Measurements from ENCODE around the gene TUNAR. TPM values are rescaled to one million over a fixed set of nuclear protein-coding genes. Genes with fewer than 3 reads are reported as not detected.

The TUNAR gene
- total RNA-seq, 1 experiment from 2014 or later, result not detected

DNA sequence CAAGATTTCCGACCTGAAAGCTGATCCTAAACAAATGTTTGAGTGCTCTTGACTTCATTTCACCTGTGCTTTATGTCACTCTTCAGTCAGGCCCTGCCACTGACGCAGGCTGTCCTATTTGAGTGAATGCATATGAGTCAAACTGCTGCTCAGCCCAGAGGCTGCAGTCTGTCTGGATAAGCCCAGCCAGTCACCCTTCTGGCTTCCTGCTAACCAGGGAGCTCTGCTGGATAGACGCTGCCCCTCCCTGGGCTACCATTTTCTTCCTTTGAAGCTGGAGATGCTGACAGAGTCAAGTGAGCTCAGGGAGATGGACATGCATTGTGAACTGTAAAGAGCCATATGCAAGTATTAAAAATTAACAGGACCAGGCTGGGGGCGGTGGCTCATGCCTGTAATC, 5.1 kb upstream of the TUNAR start:
- Histone ChIP-seq H2AFZ (no peak overlapping the region), H3K4me1 (replicated peaks; ENCODE audit: insufficient read depth) (no peaks in the 10 kb centered on the region), H3F3A (ENCODE audit: insufficient read depth, low read depth) (no peaks in the 10 kb centered on the region), H3K79me2 (ENCODE audit: low read depth) (no peaks in the 10 kb centered on the region), H3K9me2 (ENCODE audit: insufficient read depth) (no peaks in the 10 kb centered on the region), H3K9me3 (ENCODE audit: insufficient read depth, low read depth) (no peaks in the 10 kb centered on the region), H3K4me2 (no peak overlapping the region), H3K36me3 (ENCODE audit: low read depth) (no peaks in the 10 kb centered on the region), H3K4me3 (no peak overlapping the region), H4K20me1 (ENCODE audit: insufficient read depth) (no peaks in the 10 kb centered on the region), H3K27me3 (ENCODE audit: insufficient read depth, low read depth) (peaks cover 11% of the 10 kb centered on the region; the same call in 1 of the 2 replicates), H3K27ac (no peak overlapping the region)
- DNase-seq, result no peak
- intact Hi-C loops (cut with micrococcal nuclease; ENCODE audit: unreplicated experiment), result no loop called here
- TF ChIP-seq, protein P1, sequence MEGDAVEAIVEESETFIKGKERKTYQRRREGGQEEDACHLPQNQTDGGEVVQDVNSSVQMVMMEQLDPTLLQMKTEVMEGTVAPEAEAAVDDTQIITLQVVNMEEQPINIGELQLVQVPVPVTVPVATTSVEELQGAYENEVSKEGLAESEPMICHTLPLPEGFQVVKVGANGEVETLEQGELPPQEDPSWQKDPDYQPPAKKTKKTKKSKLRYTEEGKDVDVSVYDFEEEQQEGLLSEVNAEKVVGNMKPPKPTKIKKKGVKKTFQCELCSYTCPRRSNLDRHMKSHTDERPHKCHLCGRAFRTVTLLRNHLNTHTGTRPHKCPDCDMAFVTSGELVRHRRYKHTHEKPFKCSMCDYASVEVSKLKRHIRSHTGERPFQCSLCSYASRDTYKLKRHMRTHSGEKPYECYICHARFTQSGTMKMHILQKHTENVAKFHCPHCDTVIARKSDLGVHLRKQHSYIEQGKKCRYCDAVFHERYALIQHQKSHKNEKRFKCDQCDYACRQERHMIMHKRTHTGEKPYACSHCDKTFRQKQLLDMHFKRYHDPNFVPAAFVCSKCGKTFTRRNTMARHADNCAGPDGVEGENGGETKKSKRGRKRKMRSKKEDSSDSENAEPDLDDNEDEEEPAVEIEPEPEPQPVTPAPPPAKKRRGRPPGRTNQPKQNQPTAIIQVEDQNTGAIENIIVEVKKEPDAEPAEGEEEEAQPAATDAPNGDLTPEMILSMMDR (conservative IDR thresholded peaks at IDR 0.05), result no peak
- TF ChIP-seq EZH2 (IDR thresholded peaks at IDR 0.05; ENCODE audit: low read depth), result no peak
- CTCF ChIA-PET, result no interaction called here
- no TSS peak for BruUV-seq (replicated peaks)
- POLR2A ChIA-PET (ENCODE audit: unreplicated experiment), result no interaction called here

DNA sequence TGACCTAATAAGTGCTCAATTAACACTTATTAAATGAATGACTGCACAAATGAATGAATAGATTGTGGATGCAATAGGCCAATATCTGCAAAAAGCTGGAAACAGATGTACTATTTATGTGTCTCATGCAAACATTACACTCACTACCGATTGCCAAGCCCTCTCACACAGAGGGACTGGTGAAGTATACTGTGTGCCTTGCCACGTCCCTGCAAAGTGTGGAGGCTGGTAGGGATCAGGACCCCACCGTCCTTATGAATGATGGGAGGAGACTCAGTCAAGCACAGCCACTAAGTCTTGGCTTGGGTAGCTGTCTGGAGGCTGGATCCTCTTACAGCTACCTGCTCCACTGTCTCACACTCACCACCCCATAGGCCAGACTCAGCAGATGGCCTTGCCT, 3.9 kb upstream of the TUNAR start:
- Histone ChIP-seq H4K20me1 (ENCODE audit: insufficient read depth) (no peaks in the 10 kb centered on the region), H3K4me2 (no peak overlapping the region), H3K4me3 (no peak overlapping the region), H3K36me3 (ENCODE audit: low read depth) (no peaks in the 10 kb centered on the region), H3K79me2 (ENCODE audit: low read depth) (no peaks in the 10 kb centered on the region), H2AFZ (no peak overlapping the region), H3K4me1 (replicated peaks; ENCODE audit: insufficient read depth) (no peaks in the 10 kb centered on the region), H3F3A (ENCODE audit: insufficient read depth, low read depth) (no peaks in the 10 kb centered on the region), H3K9me2 (ENCODE audit: insufficient read depth) (no peaks in the 10 kb centered on the region), H3K9me3 (ENCODE audit: insufficient read depth, low read depth) (no peaks in the 10 kb centered on the region), H3K27me3 (ENCODE audit: insufficient read depth, low read depth) (peaks cover 9% of the 10 kb centered on the region), H3K27ac (no peak overlapping the region)
- intact Hi-C loops (cut with micrococcal nuclease; ENCODE audit: unreplicated experiment), result no loop called here
- no peak for DNase-seq
- TF ChIP-seq EZH2 (IDR thresholded peaks at IDR 0.05; ENCODE audit: low read depth), result no peak
- TF ChIP-seq, protein P1 (conservative IDR thresholded peaks at IDR 0.05), result no peak
- ChIA-PET POLR2A (ENCODE audit: unreplicated experiment) (no interaction called here), CTCF (no interaction called here)
- no TSS peak for BruUV-seq (replicated peaks)

DNA sequence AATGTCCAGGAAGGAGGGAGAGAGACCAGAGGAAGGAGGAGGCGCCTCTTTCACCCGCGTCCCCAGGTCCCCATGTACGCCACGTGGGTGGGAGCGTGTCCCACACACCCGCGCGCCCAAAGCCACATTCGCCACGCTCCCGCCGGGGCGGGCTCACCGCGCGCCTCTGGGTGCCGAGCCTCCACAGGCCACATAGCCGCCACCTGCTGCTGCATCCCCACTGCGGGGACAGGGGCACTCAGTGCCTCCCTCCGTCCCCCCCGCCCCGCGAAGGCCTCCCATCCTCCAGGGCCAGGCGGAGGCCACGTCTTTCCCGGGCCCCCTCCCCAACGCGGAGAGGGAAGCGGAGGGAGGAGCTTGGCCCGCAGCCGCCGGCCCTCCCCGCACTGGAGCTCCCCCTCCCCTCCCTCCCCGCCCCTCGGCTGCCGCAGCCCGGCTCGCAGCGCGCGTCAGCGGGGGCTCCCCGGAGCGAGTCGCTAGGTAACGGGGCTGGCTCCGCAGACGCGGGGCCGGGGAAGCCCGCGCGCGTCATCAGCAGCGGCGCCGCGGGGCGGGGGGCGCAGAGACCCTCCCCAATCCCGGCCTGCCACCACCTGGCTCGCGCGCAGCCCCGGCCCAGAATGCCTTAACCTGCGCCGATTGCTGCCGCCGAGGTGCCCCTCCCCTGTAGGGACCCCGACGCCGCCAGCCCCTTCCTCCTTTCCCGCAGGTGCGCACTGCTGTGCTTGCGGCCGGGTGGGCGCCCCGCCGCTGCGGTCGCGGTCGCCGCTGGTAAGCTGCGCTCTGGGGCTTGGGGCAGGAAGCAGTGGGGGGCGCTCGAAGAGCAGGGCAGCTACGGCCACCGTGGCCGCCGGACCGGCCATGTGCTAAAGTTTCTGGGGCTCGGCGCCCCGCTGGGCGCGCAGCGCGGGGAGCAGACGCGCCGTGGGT, 536 bp upstream of the TUNAR start:
- H2AFZ ChIP-seq, result no peak overlapping the region
- intact Hi-C loops (cut with micrococcal nuclease; ENCODE audit: unreplicated experiment), result no loop called here
- ChIA-PET CTCF (no interaction called here), POLR2A (ENCODE audit: unreplicated experiment) (no interaction called here)
- H3K9me3 ChIP-seq (ENCODE audit: insufficient read depth, low read depth), result no peaks in the 10 kb centered on the region
- no peak for DNase-seq
- TF ChIP-seq EZH2 (IDR thresholded peaks at IDR 0.05; ENCODE audit: low read depth), result no peak
- H3K36me3 ChIP-seq (ENCODE audit: low read depth), result no peaks in the 10 kb centered on the region
- H3K79me2 ChIP-seq (ENCODE audit: low read depth), result no peaks in the 10 kb centered on the region
- BruUV-seq (replicated peaks), result no TSS peak
- H3K27ac ChIP-seq, result no peak overlapping the region
- no peaks in the 10 kb centered on the region for H4K20me1 ChIP-seq (ENCODE audit: insufficient read depth)
- H3K4me3 ChIP-seq, result no peak overlapping the region
- no peak overlapping the region for H3K4me2 ChIP-seq
- no peaks in the 10 kb centered on the region for H3K9me2 ChIP-seq (ENCODE audit: insufficient read depth)
- peaks cover 33% of the 10 kb centered on the region for H3K27me3 ChIP-seq (ENCODE audit: insufficient read depth, low read depth)
- H3K4me1 ChIP-seq (replicated peaks; ENCODE audit: insufficient read depth), result no peaks in the 10 kb centered on the region
- H3F3A ChIP-seq (ENCODE audit: insufficient read depth, low read depth), result no peaks in the 10 kb centered on the region

All from PC-9 (cell line).